Ramos (cell line): ENCODE data around the gene RPS23.

ENCODE experiments used
- in situ Hi-C: fragments of 300-500 bp; cut with MboI; formaldehyde crosslinking; loops from one replicate; pipeline ENCODE4 v1.14.3; 2022; ENCODE audit warnings: low sequenced_read_pairs; ENCODE audit not compliant: unreplicated experiment

The RPS23 gene

GRCh38 chr5:82277987-82278710 is at the start of gene RPS23:
TSS of gene RPS23 (minus strand) at chr5:82278354. CDS start at chr5:82278323, 31 bp downstream.
- in situ Hi-C loops: no loop called here

GRCh38 chr5:82327941-82328340 is 49.8 kb upstream of the RPS23 start:
- in situ Hi-C loops: loop anchor here (25.0 kb wide), 1 partner anchor 1234 kb away; no protein-coding TSS in a partner anchor

GRCh38 chr5:82325996-82326395 is 47.8 kb upstream of the RPS23 start:
- in situ Hi-C loops: loop anchor here (25.0 kb wide), 1 partner anchor 1236 kb away; no protein-coding TSS in a partner anchor

- in situ Hi-C loops: loop anchor here (25.0 kb wide), 1 partner anchor 1237 kb away; no protein-coding TSS in a partner anchor
Measured at GRCh38 chr5:82325155-82325554, 47.0 kb upstream of the RPS23 start.

- in situ Hi-C loops: no loop called here
Measured at GRCh38 chr5:82320966-82321365, 42.8 kb upstream of the RPS23 start.

- in situ Hi-C loops: no loop called here
Measured at GRCh38 chr5:82319651-82320376, 41.7 kb upstream of the RPS23 start.

GRCh38 chr5:82319192-82319591 is 41.0 kb upstream of the RPS23 start:
- in situ Hi-C loops: no loop called here

GRCh38 chr5:82314964-82315758 is 37.0 kb upstream of the RPS23 start:
- in situ Hi-C loops: no loop called here

GRCh38 chr5:82313016-82313415 is 34.9 kb upstream of the RPS23 start:
- in situ Hi-C loops: no loop called here

- in situ Hi-C loops: no loop called here
Measured at GRCh38 chr5:82312373-82312856, 34.3 kb upstream of the RPS23 start.

GRCh38 chr5:82309091-82309531 is 31.0 kb upstream of the RPS23 start:
- in situ Hi-C loops: no loop called here

GRCh38 chr5:82308416-82308815 is 30.3 kb upstream of the RPS23 start:
- in situ Hi-C loops: no loop called here

- in situ Hi-C loops: no loop called here
Measured at GRCh38 chr5:82307451-82307850, 29.3 kb upstream of the RPS23 start.

- in situ Hi-C loops: no loop called here
Measured at GRCh38 chr5:82306151-82306550, 28.0 kb upstream of the RPS23 start.

- in situ Hi-C loops: no loop called here
Measured at GRCh38 chr5:82301190-82301589, 23.0 kb upstream of the RPS23 start.

- in situ Hi-C loops: no loop called here
Measured at GRCh38 chr5:82298668-82299067, 20.5 kb upstream of the RPS23 start.

- in situ Hi-C loops: no loop called here
Measured at GRCh38 chr5:82297711-82298110, 19.6 kb upstream of the RPS23 start.

- in situ Hi-C loops: no loop called here
Measured at GRCh38 chr5:82296929-82297328, 18.8 kb upstream of the RPS23 start.

GRCh38 chr5:82295959-82296531 is 17.9 kb upstream of the RPS23 start:
- in situ Hi-C loops: no loop called here

GRCh38 chr5:82295144-82295543 is 17.0 kb upstream of the RPS23 start:
- in situ Hi-C loops: no loop called here
